ENCODE measurements around the gene NKIRAS2. TPM values are rescaled to one million over a fixed set of nuclear protein-coding genes. Genes with fewer than 3 reads are reported as not detected.

Gene NKIRAS2
- total and polyA plus RNA-seq, 2 of the 13 experiments (the other 11 are each of a cell fraction or from before 2014, with no cell fraction given) = 27.9 to 42.0 TPM

DNA sequence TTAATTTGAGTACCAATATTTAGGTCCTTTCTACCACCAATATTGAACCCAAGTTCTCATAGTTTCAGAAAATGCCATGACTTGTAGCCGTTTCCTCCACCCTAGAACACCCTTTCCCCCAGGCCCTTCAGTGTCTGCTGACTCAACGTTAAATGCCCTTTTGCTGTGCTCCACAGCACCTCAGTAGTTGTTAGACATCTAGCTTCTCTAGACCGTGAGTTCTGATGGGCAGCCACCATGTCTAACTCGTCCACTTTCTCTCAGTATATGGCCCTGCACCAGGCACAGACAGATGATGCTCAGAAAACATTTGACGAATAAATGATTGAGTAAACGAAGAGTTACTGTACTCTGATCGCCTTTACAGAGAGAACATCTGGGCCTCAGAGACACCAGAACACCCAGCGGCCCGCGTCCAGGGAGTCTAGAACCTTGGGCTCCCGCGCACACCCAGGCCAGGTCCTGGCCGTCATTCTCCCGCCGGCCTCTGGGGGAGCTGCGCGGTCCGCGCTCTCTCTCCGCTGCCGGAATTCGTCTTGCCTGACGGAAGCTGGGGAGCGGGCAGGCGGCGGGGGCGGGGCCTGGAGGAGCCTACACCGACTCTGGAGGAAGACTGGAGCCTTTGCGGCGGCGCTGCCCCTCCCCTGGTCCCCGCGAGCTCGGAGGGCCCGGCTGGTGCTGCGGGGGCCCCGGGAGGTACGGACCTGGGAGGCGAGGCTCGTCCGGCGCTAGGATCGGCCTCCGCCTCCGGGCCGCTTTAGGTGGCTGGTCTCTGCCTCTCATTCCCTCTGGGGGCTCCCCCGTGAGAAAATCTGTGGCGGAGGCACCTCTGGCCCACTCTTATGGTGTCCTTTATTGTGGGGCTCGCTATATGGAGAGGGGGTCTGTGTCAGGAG lies at the start of gene NKIRAS2 (continued):
- TF ChIP-seq, protein P1, sequence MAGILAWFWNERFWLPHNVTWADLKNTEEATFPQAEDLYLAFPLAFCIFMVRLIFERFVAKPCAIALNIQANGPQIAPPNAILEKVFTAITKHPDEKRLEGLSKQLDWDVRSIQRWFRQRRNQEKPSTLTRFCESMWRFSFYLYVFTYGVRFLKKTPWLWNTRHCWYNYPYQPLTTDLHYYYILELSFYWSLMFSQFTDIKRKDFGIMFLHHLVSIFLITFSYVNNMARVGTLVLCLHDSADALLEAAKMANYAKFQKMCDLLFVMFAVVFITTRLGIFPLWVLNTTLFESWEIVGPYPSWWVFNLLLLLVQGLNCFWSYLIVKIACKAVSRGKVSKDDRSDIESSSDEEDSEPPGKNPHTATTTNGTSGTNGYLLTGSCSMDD (CRISPR knock-in tag; IDR thresholded peaks at IDR 0.05) = no peak
- peak; percentile 86 for TF ChIP-seq AGO2 (optimal IDR thresholded peaks at IDR 0.05; ENCODE audit: low read depth, low read length)
- TF ChIP-seq RNF2 (conservative IDR thresholded peaks at IDR 0.05; ENCODE audit: low read depth) = no peak
- peak; percentile 73 for TF ChIP-seq SP5 (CRISPR knock-in tag; IDR thresholded peaks at IDR 0.05; ENCODE audit: borderline replicate concordance, low read depth)
- peak; percentile 70 for TF ChIP-seq KAT7 (CRISPR knock-in tag; IDR thresholded peaks at IDR 0.05; ENCODE audit: borderline replicate concordance)
- TF ChIP-seq MXD4 (CRISPR knock-in tag; IDR thresholded peaks at IDR 0.05) = peak; percentile 89
- TF ChIP-seq CENPX (CRISPR knock-in tag; IDR thresholded peaks at IDR 0.05) = no peak
- TF ChIP-seq PHF8 (CRISPR knock-in tag; IDR thresholded peaks at IDR 0.05) = peak; percentile 92
- TF ChIP-seq THAP11 (CRISPR knock-in tag; IDR thresholded peaks at IDR 0.05) = peak; percentile 96
- peak; percentile 72; the same call in 1 of the 2 replicates for TF ChIP-seq ZNF430 (CRISPR knock-in tag; IDR thresholded peaks at IDR 0.05)
- TF ChIP-seq SALL1 (CRISPR knock-in tag; IDR thresholded peaks at IDR 0.05) = peak; percentile 93
- 0 out of 2 replicates have a peak, but pooled peaks have one; percentile 64 for TF ChIP-seq ZNF121 (CRISPR knock-in tag; IDR thresholded peaks at IDR 0.05)
- TF ChIP-seq RFX3 (CRISPR knock-in tag; IDR thresholded peaks at IDR 0.05) = no peak
- TF ChIP-seq, protein P2, sequence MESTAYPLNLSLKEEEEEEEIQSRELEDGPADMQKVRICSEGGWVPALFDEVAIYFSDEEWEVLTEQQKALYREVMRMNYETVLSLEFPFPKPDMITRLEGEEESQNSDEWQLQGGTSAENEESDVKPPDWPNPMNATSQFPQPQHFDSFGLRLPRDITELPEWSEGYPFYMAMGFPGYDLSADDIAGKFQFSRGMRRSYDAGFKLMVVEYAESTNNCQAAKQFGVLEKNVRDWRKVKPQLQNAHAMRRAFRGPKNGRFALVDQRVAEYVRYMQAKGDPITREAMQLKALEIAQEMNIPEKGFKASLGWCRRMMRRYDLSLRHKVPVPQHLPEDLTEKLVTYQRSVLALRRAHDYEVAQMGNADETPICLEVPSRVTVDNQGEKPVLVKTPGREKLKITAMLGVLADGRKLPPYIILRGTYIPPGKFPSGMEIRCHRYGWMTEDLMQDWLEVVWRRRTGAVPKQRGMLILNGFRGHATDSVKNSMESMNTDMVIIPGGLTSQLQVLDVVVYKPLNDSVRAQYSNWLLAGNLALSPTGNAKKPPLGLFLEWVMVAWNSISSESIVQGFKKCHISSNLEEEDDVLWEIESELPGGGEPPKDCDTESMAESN (CRISPR knock-in tag; conservative IDR thresholded peaks at IDR 0.05) = peak; percentile 79; the same call in 1 of the 2 replicates
- 0 out of 2 replicates have a peak, but pooled peaks have one; percentile 51 for TF ChIP-seq STAT5B (CRISPR knock-in tag; IDR thresholded peaks at IDR 0.05)
- TF ChIP-seq KLF12 (CRISPR knock-in tag; IDR thresholded peaks at IDR 0.05; ENCODE audit: borderline replicate concordance) = peak; percentile 54; the same call in 1 of the 2 replicates
- TF ChIP-seq ZNF335 (CRISPR knock-in tag; IDR thresholded peaks at IDR 0.05) = peak; percentile 76
- TF ChIP-seq ZFX (CRISPR knock-in tag; IDR thresholded peaks at IDR 0.05; ENCODE audit: low read depth) = peak; percentile 89
- TF ChIP-seq, protein P3, sequence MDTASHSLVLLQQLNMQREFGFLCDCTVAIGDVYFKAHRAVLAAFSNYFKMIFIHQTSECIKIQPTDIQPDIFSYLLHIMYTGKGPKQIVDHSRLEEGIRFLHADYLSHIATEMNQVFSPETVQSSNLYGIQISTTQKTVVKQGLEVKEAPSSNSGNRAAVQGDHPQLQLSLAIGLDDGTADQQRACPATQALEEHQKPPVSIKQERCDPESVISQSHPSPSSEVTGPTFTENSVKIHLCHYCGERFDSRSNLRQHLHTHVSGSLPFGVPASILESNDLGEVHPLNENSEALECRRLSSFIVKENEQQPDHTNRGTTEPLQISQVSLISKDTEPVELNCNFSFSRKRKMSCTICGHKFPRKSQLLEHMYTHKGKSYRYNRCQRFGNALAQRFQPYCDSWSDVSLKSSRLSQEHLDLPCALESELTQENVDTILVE (CRISPR knock-in tag; IDR thresholded peaks at IDR 0.05) = peak; percentile 100
- TF ChIP-seq MAF1 (CRISPR knock-in tag; IDR thresholded peaks at IDR 0.05; ENCODE audit: borderline replicate concordance) = peak; percentile 92; the same call in 1 of the 2 replicates
- TF ChIP-seq ZFY (CRISPR knock-in tag; IDR thresholded peaks at IDR 0.05) = peak; percentile 80
- TF ChIP-seq, protein P4, sequence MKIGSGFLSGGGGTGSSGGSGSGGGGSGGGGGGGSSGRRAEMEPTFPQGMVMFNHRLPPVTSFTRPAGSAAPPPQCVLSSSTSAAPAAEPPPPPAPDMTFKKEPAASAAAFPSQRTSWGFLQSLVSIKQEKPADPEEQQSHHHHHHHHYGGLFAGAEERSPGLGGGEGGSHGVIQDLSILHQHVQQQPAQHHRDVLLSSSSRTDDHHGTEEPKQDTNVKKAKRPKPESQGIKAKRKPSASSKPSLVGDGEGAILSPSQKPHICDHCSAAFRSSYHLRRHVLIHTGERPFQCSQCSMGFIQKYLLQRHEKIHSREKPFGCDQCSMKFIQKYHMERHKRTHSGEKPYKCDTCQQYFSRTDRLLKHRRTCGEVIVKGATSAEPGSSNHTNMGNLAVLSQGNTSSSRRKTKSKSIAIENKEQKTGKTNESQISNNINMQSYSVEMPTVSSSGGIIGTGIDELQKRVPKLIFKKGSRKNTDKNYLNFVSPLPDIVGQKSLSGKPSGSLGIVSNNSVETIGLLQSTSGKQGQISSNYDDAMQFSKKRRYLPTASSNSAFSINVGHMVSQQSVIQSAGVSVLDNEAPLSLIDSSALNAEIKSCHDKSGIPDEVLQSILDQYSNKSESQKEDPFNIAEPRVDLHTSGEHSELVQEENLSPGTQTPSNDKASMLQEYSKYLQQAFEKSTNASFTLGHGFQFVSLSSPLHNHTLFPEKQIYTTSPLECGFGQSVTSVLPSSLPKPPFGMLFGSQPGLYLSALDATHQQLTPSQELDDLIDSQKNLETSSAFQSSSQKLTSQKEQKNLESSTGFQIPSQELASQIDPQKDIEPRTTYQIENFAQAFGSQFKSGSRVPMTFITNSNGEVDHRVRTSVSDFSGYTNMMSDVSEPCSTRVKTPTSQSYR (CRISPR knock-in tag; IDR thresholded peaks at IDR 0.05; ENCODE audit: borderline replicate concordance) = peak; percentile 46; the same call in 1 of the 2 replicates
- TF ChIP-seq EP300 (IDR thresholded peaks at IDR 0.05; ENCODE audit: low read depth in 2 of 2, low read length in 2 of 2) = no peak; a peak in 1 of 4 replicates
- TF ChIP-seq EP300 (CRISPR knock-in tag; IDR thresholded peaks at IDR 0.05; ENCODE audit: borderline replicate concordance) = no peak

Measured in HepG2 (cell line).